RWPE2 (cell line): ENCODE results near the gene CCDC107.

ENCODE experiments used
- ATAC-seq: fragments of 200-7000 bp; cut with Tn5 transposase; 3 replicates; pipeline ENCODE4 v1.9.1; 2021; ENCODE audit warnings: low read depth
- DNase-seq: peaks from one replicate; pipeline ENCODE4 v3.0.0-alpha.2; 2020; ENCODE audit warnings: low spot score
- H3K27ac ChIP-seq: fragments of 450-650 bp; 2 replicates; pipeline ENCODE4 v1.5.1; 2017; ENCODE audit warnings: mild to moderate bottlenecking; ENCODE audit not compliant: poor library complexity, severe bottlenecking
- H3K27me3 ChIP-seq: fragments of 250-450 bp; sonication (Bioruptor Pico); 2 replicates; pipeline ENCODE4 v1.5.1; 2021; ENCODE audit warnings: mild to moderate bottlenecking, moderate library complexity; ENCODE audit not compliant: insufficient read depth, poor library complexity, severe bottlenecking
- H3K36me3 ChIP-seq: fragments of 250-450 bp; sonication (Bioruptor Pico); 2 replicates; pipeline ENCODE4 v1.5.1; 2020; ENCODE audit warnings: low read depth, mild to moderate bottlenecking, moderate library complexity
- H3K4me1 ChIP-seq: fragments of 250-450 bp; sonication (Bioruptor Pico); 2 replicates; pipeline ENCODE4 v1.5.1; 2021; ENCODE audit warnings: mild to moderate bottlenecking, moderate library complexity; ENCODE audit not compliant: insufficient read depth, poor library complexity, severe bottlenecking
- H3K4me3 ChIP-seq: fragments of 250-450 bp; sonication (Bioruptor Pico); 2 replicates; pipeline ENCODE4 v1.5.1; 2021; ENCODE audit warnings: mild to moderate bottlenecking, moderate library complexity; ENCODE audit not compliant: severe bottlenecking
- H3K9me3 ChIP-seq: fragments of 250-450 bp; sonication (Bioruptor Pico); 2 replicates; pipeline ENCODE4 v1.5.1; 2021; ENCODE audit warnings: mild to moderate bottlenecking, moderate library complexity; ENCODE audit not compliant: severe bottlenecking
- TF ChIP-seq, protein P1 (sequence below): fragments of 450-650 bp; IDR thresholded peaks from one replicate; pipeline ENCODE4 v1.5.1; 2017; ENCODE audit warnings: mild to moderate bottlenecking, moderate library complexity; ENCODE audit not compliant: poor library complexity, severe bottlenecking

Gene CCDC107

DNA sequence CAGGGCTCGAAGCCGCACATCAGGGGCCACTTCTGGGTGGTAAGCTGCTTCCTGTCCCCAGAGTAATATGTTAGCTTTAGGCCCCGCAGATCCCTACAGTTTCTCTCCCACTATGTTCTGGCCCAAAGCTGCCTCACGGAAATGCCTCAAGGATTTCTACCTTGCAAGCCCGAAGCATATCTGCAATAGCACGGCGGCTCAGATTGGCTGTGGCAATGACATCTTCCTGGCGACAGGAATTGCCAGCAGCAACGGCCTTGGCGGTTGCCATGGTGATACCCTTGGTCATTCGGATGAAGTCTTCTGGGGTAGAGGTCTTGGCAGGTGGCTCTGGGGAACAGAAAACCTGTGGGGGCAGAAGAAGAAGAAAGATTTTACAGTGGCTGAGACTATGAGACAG is 41.9 kb downstream of the CCDC107 start:
- peaks cover 94% of the 10 kb centered on the region for H3K36me3 ChIP-seq
- no peak overlapping the region for H3K27ac ChIP-seq
- DNase-seq (no peak), ATAC-seq (no peak)
- H3K4me1 ChIP-seq: no peaks in the 10 kb centered on the region
- TF ChIP-seq, protein P1, sequence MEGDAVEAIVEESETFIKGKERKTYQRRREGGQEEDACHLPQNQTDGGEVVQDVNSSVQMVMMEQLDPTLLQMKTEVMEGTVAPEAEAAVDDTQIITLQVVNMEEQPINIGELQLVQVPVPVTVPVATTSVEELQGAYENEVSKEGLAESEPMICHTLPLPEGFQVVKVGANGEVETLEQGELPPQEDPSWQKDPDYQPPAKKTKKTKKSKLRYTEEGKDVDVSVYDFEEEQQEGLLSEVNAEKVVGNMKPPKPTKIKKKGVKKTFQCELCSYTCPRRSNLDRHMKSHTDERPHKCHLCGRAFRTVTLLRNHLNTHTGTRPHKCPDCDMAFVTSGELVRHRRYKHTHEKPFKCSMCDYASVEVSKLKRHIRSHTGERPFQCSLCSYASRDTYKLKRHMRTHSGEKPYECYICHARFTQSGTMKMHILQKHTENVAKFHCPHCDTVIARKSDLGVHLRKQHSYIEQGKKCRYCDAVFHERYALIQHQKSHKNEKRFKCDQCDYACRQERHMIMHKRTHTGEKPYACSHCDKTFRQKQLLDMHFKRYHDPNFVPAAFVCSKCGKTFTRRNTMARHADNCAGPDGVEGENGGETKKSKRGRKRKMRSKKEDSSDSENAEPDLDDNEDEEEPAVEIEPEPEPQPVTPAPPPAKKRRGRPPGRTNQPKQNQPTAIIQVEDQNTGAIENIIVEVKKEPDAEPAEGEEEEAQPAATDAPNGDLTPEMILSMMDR: no peak
- H3K27me3 ChIP-seq: no peaks in the 10 kb centered on the region
- H3K9me3 ChIP-seq: no peaks in the 10 kb centered on the region
- no peak overlapping the region for H3K4me3 ChIP-seq

GRCh38 chr9:35700942-35701341 is 42.9 kb downstream of the CCDC107 start:
- H3K36me3 ChIP-seq: peaks cover 99% of the 10 kb centered on the region
- TF ChIP-seq, protein P1: no peak
- ATAC-seq: no peak

DNA sequence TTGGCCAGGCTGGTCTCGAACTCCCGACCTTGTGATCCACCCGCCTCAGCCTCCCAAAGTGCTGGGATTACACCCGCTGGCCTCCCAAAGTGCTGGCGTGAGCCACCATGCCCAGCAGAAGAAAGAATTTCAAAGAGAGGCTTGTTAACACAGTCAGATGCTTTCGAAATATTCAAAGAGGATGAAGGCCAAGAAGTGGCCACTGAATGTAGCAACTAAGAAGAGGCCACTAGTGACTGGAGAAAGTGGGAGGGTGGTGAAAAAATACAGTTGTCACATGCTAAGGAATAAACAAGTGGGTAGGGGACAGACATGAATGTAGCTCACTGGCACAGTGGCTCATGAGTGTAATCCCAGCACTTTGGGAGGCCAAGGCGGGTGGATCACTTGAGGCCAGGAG is 44.6 kb downstream of the CCDC107 start:
- peaks cover 100% of the 10 kb centered on the region for H3K36me3 ChIP-seq
- no peak for DNase-seq

More at GRCh38 chr9:35700942-35701341, 42.9 kb downstream of the CCDC107 start:
- Histone ChIP-seq H3K27ac (no peak overlapping the region), H3K27me3 (no peaks in the 10 kb centered on the region), H3K9me3 (no peaks in the 10 kb centered on the region), H3K4me1 (no peaks in the 10 kb centered on the region), H3K4me3 (no peak overlapping the region)
- DNase-seq: no peak

GRCh38 chr9:35703906-35704672 is 46.0 kb downstream of the CCDC107 start:
- Histone ChIP-seq H3K9me3 (no peaks in the 10 kb centered on the region), H3K27me3 (no peaks in the 10 kb centered on the region), H3K27ac (no peak overlapping the region), H3K36me3 (peaks cover 100% of the 10 kb centered on the region), H3K4me1 (no peaks in the 10 kb centered on the region), H3K4me3 (no peak overlapping the region)
- no peak for DNase-seq
- TF ChIP-seq, protein P1: no peak
- no peak for ATAC-seq

More for the DNA sequence above, 44.6 kb downstream of the CCDC107 start:
- TF ChIP-seq, protein P1: no peak
- no peaks in the 10 kb centered on the region for H3K4me1 ChIP-seq
- no peak for ATAC-seq
- no peaks in the 10 kb centered on the region for H3K9me3 ChIP-seq
- no peak overlapping the region for H3K4me3 ChIP-seq
- no peak overlapping the region for H3K27ac ChIP-seq
- no peaks in the 10 kb centered on the region for H3K27me3 ChIP-seq

DNA sequence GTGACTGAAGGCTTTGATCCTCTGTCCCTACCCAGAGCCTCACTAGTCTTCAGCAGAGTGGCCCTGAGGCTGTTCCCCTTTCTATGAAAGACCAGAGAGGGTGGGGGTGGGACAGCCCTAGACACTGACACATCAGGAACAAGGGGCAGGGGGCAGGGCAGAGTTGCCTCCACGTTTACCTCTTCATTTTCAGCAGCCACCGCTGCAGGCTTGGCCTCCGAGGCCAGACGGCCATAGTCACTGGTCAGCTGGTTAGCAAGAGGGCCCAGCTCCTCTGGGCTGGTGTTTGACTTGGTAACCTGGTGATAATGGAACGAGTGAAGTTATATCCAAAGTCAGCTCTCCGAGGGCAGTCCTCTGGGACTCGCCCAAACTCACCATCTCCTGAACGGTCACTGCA is 47.3 kb downstream of the CCDC107 start:
- TF ChIP-seq, protein P1: no peak
- Histone ChIP-seq H3K9me3 (no peaks in the 10 kb centered on the region), H3K4me1 (no peaks in the 10 kb centered on the region), H3K36me3 (peaks cover 95% of the 10 kb centered on the region), H3K27me3 (no peaks in the 10 kb centered on the region), H3K4me3 (no peak overlapping the region), H3K27ac (no peak overlapping the region)
- ATAC-seq (no peak), DNase-seq (no peak)
